GM23248 (cell line): Measurements from ENCODE around the gene MYO1E. TPM values are rescaled to one million over a fixed set of nuclear protein-coding genes. Genes with fewer than 3 reads are reported as not detected.
A peak's percentile ranks its signal among the peaks of the same experiment; 100 is the strongest.

Source experiments
- DNase-seq: peaks from one replicate; pipeline ENCODE4 v3.0.0-alpha.2; 2015
- H2AFZ ChIP-seq: fragments of 200-600 bp; sonication (generic); 2 replicates; pipeline ENCODE4 v1.6.1; 2016; ENCODE audit warnings: antibody characterized with exemption
- H3F3A ChIP-seq: fragments of 200-600 bp; sonication (generic); 2 replicates; pipeline ENCODE4 v1.6.1; 2016; ENCODE audit warnings: mild to moderate bottlenecking, antibody characterized with exemption, mixed run types; ENCODE audit not compliant: insufficient read depth
- H3K27ac ChIP-seq: fragments of 200-600 bp; sonication (generic); 2 replicates; pipeline ENCODE4 v1.5.1; 2016; ENCODE audit warnings: mild to moderate bottlenecking
- H3K27me3 ChIP-seq: fragments of 200-600 bp; sonication (generic); replicated peaks from 2 replicates; pipeline ENCODE4 v1.6.1; 2016; ENCODE audit warnings: mild to moderate bottlenecking; ENCODE audit not compliant: insufficient read depth
- H3K36me3 ChIP-seq: fragments of 200-600 bp; sonication (generic); 2 replicates; pipeline ENCODE4 v1.6.1; 2016; ENCODE audit warnings: low read depth, mild to moderate bottlenecking
- H3K4me1 ChIP-seq: fragments of 200-600 bp; sonication (generic); 2 replicates; pipeline ENCODE4 v1.6.1; 2016; ENCODE audit warnings: mild to moderate bottlenecking; ENCODE audit not compliant: insufficient read depth
- H3K4me2 ChIP-seq: fragments of 200-600 bp; sonication (generic); one replicate; pipeline ENCODE4 v1.6.1; 2016; ENCODE audit warnings: mild to moderate bottlenecking; ENCODE audit not compliant: unreplicated experiment
- H3K4me3 ChIP-seq: fragments of 200-600 bp; sonication (generic); 2 replicates; pipeline ENCODE4 v1.5.1; 2016; ENCODE audit warnings: mild to moderate bottlenecking
- H3K79me2 ChIP-seq: fragments of 200-600 bp; sonication (generic); 2 replicates; pipeline ENCODE4 v1.6.1; 2016; ENCODE audit warnings: mild to moderate bottlenecking; ENCODE audit not compliant: insufficient read depth
- H3K9ac ChIP-seq: fragments of 200-600 bp; sonication (generic); 2 replicates; pipeline ENCODE4 v1.6.1; 2016; ENCODE audit warnings: mild to moderate bottlenecking
- H3K9me2 ChIP-seq: fragments of 200-600 bp; sonication (generic); 2 replicates; pipeline ENCODE4 v1.6.1; 2016; ENCODE audit warnings: mixed run types, mild to moderate bottlenecking, moderate library complexity; ENCODE audit not compliant: insufficient read depth
- H3K9me3 ChIP-seq: fragments of 200-600 bp; sonication (generic); one replicate; pipeline ENCODE4 v1.6.1; 2017; ENCODE audit warnings: low read depth
- H4K20me1 ChIP-seq: fragments of 200-600 bp; sonication (generic); 2 replicates; pipeline ENCODE4 v1.6.0; 2016; ENCODE audit not compliant: insufficient read depth
- EZH2 ChIP-seq: fragments of 200-600 bp; sonication (generic); IDR thresholded peaks from 2 replicates; pipeline ENCODE4 v1.6.1; 2018; ENCODE audit warnings: antibody characterized with exemption, mild to moderate bottlenecking; ENCODE audit not compliant: insufficient read depth, poor library complexity, severe bottlenecking
- EZH2phosphoT487 ChIP-seq: fragments of 200-600 bp; sonication (generic); IDR thresholded peaks from 2 replicates; pipeline ENCODE4 v1.6.1; 2018; ENCODE audit warnings: antibody characterized with exemption, moderate library complexity, mild to moderate bottlenecking, low read depth; ENCODE audit not compliant: insufficient read depth
- WGBS, 2 experiments: methylation state at CpG; one replicate each; pipeline ENCODE4 v1.1.6; 2015 to 2017; ENCODE audit warnings: low lambda C conversion rate in 2 of 2, low coverage in 1 of 2; ENCODE audit errors: missing lambda C conversion rate in 2 of 2; 5-methylcytosine and 5-hydroxymethylcytosine counted together
- in situ Hi-C: fragments of 300-500 bp; cut with MboI; formaldehyde crosslinking; loops from 2 replicates; pipeline ENCODE4 v1.15.0; 2020
- polyA plus RNA-seq: library from polyadenylated mRNA; unstranded; fragments of >200 nt; fragmentation: Nextera tagmentation; extraction: Ambion mirVana; gene quantifications from 2 replicates; pipeline ENCODE4 v1.2.1, GENCODE V29; 2016
- total RNA-seq: library from RNA; depleted of rRNA; stranded (reverse); fragments of >200 nt; shearing (Covaris generic); gene quantifications from 2 replicates; pipeline ENCODE4 v1.2.3, GENCODE V29; 2014

MYO1E gene
- total and polyA plus RNA-seq, 2 experiments from 2014 or later: 155 to 190 TPM

- H3K4me3 ChIP-seq: no peak overlapping the region
- no peak overlapping the region for H2AFZ ChIP-seq
- H4K20me1 ChIP-seq: no peaks in the 10 kb centered on the region
- H3K36me3 ChIP-seq: peaks cover 76% of the 10 kb centered on the region
- peaks cover 8% of the 10 kb centered on the region for H3K4me1 ChIP-seq
- H3K27ac ChIP-seq: no peak overlapping the region
- H3K9me2 ChIP-seq: no peaks in the 10 kb centered on the region
- peak; percentile 26 for DNase-seq
- in situ Hi-C loops: loop anchor here (10.0 kb wide), 1 partner anchor 334 kb away; no protein-coding TSS in a partner anchor
- TF ChIP-seq EZH2: no peak
- no peak for TF ChIP-seq EZH2phosphoT487
- H3K9ac ChIP-seq: no peak overlapping the region
- WGBS, 2 experiments: 96% methylated on average over 23 of the region's 23 CpGs
- no peak overlapping the region for H3K4me2 ChIP-seq
- peaks cover 9% of the 10 kb centered on the region; the same call in 1 of the 2 replicates for H3F3A ChIP-seq
- H3K9me3 ChIP-seq: no peaks in the 10 kb centered on the region
- H3K27me3 ChIP-seq: no peaks in the 10 kb centered on the region
- H3K79me2 ChIP-seq: 0 out of 2 replicates have a peak, but pooled peaks cover 5% of the 10 kb centered on the region
Observed at GRCh38 chr15:59160880-59161593, 211.6 kb downstream of the MYO1E start.

GRCh38 chr15:59159210-59159609 is 213.5 kb downstream of the MYO1E start:
- H3K4me1 ChIP-seq: no peaks in the 10 kb centered on the region
- 94 to 96% methylated on average over 9 of the region's 9 CpGs for WGBS, 2 experiments
- H3K9me2 ChIP-seq: no peaks in the 10 kb centered on the region
- peaks cover 9% of the 10 kb centered on the region; the same call in 1 of the 2 replicates for H3F3A ChIP-seq
- H4K20me1 ChIP-seq: no peaks in the 10 kb centered on the region
- no peak for TF ChIP-seq EZH2
- no peak for TF ChIP-seq EZH2phosphoT487
- in situ Hi-C loops: no loop called here
- H3K4me2 ChIP-seq: no peak overlapping the region
- H3K9me3 ChIP-seq: no peaks in the 10 kb centered on the region
- H3K36me3 ChIP-seq: peaks cover 80% of the 10 kb centered on the region
- H3K9ac ChIP-seq: no peak overlapping the region
- no peaks in the 10 kb centered on the region for H3K79me2 ChIP-seq
- H2AFZ ChIP-seq: no peak overlapping the region
- no peak overlapping the region for H3K27ac ChIP-seq
- no peak overlapping the region for H3K4me3 ChIP-seq
- no peaks in the 10 kb centered on the region for H3K27me3 ChIP-seq
- no peak for DNase-seq

DNA sequence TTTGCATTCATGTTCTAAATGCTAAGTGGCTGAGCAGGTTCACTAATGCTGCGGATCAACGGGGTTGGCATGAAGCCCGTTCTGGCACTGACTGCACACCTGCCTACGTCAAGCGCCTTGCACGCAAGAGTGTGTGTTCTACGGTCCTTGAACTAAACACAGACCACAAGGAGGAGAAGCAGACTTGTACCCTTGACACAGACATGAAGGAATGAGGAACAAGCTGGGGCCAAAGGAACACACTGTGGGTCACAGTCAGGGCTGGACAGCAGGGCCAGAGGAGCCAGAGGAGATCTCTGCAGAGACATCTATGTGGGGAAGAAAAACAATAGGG is 214.0 kb downstream of the MYO1E start:
- in situ Hi-C loops: no loop called here

DNA sequence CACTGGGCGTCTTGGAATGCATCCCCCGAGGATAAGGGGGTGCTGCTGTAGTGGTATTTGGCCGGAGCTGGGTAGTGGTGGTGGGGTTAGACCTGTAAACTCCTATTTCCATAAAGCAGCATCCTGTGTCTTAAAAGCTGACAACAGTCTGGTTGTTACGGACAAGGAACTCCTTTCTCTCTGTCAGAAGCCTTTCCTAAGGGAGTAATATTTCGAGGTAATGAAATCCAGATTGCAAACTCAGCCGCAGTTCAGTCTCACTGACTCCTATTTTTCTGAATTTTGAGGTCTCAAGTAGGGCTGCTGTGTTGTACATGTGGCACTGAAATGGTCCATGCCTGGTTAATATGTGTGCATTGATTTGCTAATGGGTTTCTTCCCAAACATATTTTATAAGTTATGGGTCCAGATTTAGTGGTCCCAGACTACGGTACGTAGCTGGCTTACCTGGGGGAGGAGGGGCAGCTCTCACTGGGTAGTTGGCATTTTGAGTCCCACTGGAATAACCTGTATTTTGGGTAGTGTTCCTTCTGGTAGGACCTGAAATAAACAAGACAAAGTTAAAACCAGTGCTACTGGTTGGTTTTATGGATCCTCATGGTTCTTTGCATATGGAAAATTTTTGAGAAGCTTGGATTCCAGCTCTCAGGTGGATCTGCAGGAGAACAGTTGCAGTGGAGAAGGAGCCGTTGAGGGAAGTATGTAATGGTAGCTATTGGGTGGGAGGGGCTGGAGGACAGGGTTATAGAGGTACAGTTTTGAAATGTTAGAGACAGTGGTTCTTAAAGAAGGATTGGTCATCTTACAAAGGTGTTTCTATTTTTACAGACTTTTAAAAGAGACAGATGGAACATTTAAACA is 214.6 kb downstream of the MYO1E start:
- Histone ChIP-seq H4K20me1 (no peaks in the 10 kb centered on the region), H3K9ac (no peak overlapping the region), H3K9me2 (no peaks in the 10 kb centered on the region), H3K27me3 (no peaks in the 10 kb centered on the region), H3K9me3 (no peaks in the 10 kb centered on the region), H3K27ac (no peak overlapping the region), H3K4me1 (no peaks in the 10 kb centered on the region), H3K4me2 (no peak overlapping the region), H2AFZ (no peak overlapping the region), H3F3A (peaks cover 9% of the 10 kb centered on the region; the same call in 1 of the 2 replicates), H3K4me3 (no peak overlapping the region), H3K36me3 (peaks cover 82% of the 10 kb centered on the region), H3K79me2 (no peaks in the 10 kb centered on the region)
- TF ChIP-seq EZH2phosphoT487 (no peak), EZH2 (no peak)
- DNase-seq: no peak
- in situ Hi-C loops: no loop called here
- 59 to 61% methylated on average over 9 of the region's 9 CpGs for WGBS, 2 experiments

More for the DNA sequence above, 214.0 kb downstream of the MYO1E start:
- no peak overlapping the region for H3K4me2 ChIP-seq
- H3K9me2 ChIP-seq: no peaks in the 10 kb centered on the region
- 81 to 83% methylated on average over 7 of the region's 7 CpGs for WGBS, 2 experiments
- H2AFZ ChIP-seq: no peak overlapping the region
- H3K9me3 ChIP-seq: no peaks in the 10 kb centered on the region
- TF ChIP-seq EZH2phosphoT487: no peak
- TF ChIP-seq EZH2: no peak
- H3K4me1 ChIP-seq: no peaks in the 10 kb centered on the region
- no peak overlapping the region for H3K27ac ChIP-seq
- no peak overlapping the region for H3K9ac ChIP-seq
- no peaks in the 10 kb centered on the region for H3K79me2 ChIP-seq
- H3K27me3 ChIP-seq: no peaks in the 10 kb centered on the region
- DNase-seq: no peak
- peaks cover 9% of the 10 kb centered on the region; the same call in 1 of the 2 replicates for H3F3A ChIP-seq
- H3K4me3 ChIP-seq: no peak overlapping the region
- no peaks in the 10 kb centered on the region for H4K20me1 ChIP-seq
- H3K36me3 ChIP-seq: peaks cover 82% of the 10 kb centered on the region
